DMS53 treated with DMSO at 0.1 percent for 48 hours (cell line): Measurements from ENCODE around the gene C10orf95.

ENCODE experiments used
- DNase-seq: peaks from one replicate; lab custom pipeline; 2025; ENCODE audit not compliant: unreplicated experiment; lab: John Stamatoyannopoulos, UW

C10orf95 gene

DNA sequence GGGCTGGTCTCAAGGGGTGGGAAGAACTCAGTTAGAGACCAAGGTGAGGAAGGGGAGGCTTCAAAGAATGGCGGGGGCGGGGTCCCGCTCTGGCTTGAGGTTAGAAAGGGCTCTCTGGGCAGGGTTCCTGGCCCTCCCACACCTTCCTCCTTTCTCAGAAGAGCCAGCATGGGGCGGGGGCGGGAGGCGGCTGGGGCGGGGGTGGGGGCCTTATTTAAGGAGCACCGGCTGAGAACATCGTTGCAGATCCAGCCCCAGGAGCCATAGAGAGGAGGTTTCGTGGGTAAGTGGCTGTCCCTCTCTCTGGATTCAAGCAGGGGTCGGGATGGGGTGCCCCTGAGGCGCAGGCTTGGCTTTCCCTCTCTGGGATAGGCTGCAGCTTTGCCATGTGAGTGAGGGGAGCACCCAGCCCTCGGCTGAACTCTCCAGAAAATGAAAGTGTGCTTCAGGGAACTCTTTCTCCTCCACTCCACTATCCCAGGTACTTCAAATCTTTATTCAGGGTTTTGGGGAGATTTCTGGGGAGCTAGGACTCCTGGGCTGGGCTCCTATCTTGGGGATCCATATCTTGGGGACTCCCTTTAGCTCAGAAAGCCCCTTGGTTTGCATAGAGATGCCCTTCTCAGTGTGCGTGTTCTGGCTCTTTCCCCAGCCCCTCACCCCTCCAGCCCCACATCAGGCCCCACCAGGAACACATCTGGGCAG is 15.7 kb downstream of the C10orf95 start:
- no peak for DNase-seq

DNA sequence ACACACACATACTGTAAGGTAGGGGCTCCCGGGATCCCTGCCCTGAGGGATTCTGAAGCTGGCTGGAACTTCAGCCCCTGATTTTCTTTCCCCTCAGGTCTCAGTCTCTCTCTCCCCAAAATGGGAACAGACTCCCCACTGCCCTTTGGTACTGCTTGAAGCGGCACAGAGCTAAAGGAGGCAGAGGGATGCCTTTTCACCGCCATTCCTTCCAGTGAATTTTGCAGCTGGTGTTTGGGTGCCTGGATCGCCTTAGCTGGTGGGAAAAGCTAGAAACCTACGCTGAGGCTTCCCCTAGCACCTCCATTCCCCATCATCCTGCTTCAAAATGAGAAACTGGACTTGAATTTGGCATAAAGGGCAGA is 16.2 kb downstream of the C10orf95 start:
- DNase-seq: no peak

DNA sequence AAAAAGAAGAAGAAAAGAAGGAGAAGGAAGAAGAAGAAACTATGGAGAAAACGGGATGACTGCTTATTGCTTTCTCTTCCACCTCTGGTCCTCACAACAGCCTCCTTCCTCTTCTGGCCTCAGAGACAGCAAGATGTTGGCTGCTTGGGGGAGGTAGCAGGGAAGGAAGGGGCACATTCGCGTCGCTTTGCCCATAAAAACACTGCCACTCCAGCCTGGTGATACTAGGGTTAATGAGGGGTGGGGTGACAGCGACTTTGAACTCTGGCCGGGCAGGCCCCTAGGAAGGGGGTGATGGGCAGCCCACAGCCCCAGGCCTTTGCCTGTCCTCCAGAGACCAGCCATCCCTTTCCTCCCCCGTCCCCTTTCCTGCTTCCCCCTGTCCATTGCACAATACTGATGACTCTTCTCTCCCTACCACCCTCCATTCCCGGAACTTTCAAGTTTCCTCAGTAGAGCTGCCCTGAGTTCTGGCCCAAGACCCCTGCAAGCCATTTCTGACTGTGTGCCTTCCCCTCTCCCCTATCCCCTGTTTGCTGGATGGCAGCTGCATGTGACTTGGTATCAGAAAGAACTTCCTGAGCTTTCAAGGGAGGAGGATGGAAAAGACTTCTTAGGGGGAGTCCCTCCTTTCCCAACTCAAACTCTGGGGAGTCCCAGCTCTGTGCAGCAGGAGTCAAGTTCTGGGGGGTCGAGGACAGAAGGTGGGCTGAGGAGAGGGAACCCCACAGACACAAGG is 16.8 kb downstream of the C10orf95 start:
- no peak for DNase-seq

DNA sequence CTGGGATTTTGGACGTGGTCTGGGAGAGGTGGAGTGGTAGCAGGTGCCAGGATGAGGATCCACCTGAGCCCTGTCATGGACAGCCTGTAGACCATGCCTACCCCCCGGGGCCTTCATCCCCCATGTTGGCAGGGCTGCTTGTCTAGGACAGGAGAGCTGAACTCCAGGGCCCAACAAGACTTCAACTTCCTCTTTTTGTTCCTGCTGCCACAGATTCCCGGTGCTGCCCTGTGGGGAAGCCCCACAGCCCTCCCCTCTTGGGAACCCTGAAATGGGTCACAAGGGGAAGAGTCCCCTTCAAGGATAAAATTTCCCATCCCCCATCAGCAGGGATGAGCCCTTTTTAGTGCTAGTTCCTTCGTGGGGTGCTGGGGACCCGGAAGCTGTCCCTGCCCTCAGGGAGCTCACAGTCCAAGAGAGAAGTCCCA is 17.7 kb downstream of the C10orf95 start:
- no peak for DNase-seq

DNA sequence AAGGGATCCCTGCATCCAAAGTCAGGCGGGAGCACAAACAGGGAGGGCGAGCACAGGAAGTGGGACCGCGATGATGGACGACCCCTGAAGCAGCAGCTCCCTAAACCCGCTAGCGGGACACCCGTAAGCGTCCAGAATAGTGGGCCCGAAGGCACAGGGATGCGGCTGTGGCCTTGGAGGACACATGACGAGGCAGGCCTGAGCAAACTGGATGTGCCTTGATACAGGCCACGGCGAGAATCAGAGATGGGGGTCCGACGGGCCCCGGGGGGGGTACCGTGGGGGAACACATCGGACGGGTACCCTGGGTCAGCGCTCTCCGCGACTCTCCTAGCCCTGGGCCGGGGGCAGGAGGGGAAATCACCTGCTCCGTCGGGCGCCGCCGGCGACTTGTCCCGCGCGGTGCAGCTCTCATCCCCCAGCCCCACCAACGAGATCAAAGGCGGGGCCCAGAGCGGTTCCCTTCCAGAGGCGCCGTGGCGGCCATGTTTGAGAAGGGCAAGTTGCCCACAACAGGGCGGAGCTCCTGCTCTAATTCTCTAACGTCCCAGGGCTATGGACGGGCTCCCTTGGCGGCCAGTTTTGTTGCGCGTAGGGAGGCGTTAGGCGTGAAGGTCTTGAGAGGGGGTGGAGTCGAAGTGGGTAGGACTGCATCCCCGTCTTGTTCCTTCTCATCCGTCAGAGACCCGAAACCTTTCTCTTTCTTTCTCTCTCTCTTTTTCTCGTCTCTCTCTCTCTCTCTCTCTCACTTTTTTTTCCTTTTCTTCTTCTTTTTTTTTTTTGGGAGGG is 19.0 kb downstream of the C10orf95 start, which contains the start of gene CUEDC2:
Gene CUEDC2 (minus strand): TSS at position 413 of the 789 bp plus-strand sequence. CDS start 7,386 bp downstream, outside the sequence.
- peak; percentile 91 for DNase-seq

DNA sequence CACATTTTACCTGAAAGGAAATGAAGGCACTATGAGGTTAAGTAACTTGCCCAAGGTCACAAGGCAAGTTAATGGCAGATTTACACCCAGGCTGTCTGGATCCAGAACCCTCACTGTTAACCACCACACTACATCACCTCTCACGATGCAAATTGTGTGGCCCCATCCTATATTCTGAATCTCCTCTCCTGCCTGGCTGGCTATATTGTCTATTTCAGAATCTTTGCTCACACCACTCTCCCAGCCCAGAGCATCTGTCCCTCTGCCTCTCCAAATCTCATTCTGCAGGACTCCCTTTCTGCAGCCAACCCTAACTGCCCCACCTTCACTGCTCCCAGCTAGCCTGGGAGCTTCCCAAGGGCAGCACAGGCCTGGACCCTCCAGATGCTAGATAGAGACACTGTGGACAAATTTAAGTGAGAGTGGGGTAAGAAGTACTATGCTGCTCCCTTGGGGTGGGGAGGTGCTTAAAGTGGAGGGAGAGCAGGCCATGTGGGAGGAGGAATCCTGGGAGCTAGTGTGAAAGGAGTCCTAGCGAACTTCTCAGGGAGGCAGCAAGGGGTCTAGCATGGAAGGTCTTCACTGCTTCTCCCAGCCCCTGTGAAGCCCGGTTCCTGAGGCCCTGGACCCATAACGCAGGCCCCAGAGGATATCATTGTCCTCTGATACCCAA is 19.8 kb downstream of the C10orf95 start:
- no peak for DNase-seq

DNA sequence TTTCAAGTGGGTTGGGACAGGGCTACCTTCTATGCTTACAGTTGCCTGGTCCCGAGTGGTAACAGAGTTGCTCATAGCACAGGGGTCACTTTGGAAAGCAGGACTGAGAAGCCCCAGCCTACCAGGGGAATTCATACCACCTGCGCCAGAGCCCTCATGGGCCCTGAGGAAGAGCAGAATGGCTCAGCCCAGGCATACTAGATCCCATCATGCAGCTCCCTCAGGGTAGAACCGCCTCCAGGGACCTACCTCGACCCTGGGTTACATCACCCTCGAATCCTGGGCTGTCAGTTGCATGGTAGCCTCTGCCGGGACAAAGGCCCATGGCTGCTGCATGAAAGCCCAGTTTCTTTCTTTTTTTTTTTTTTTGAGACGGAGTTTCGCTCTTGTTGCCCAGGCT is 21.9 kb downstream of the C10orf95 start:
- no peak for DNase-seq

DNA sequence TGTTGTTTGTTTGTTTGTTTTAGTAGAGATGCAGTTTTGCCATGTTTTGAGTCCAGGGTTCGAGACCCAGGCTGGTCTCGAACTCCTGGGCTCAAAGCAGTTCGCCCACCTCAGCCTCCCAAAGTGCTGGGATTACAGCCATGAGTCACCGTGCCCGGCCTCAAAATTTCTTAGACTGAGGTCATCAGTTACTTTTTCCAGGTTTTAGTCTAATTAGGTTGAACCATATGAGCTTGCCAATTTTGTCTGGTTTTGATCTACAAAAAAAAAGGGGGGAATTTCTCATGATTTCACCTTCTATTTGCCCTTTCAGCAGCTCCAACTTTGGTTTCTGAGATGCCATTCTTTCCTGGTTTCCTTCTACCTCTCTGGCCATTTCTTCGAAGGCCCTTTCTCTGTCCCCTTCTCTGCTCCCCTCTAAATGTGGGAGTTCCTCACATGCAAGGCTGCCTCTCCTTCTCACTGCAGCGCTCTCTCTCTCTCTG is 24.5 kb downstream of the C10orf95 start:
- DNase-seq: no peak

DNA sequence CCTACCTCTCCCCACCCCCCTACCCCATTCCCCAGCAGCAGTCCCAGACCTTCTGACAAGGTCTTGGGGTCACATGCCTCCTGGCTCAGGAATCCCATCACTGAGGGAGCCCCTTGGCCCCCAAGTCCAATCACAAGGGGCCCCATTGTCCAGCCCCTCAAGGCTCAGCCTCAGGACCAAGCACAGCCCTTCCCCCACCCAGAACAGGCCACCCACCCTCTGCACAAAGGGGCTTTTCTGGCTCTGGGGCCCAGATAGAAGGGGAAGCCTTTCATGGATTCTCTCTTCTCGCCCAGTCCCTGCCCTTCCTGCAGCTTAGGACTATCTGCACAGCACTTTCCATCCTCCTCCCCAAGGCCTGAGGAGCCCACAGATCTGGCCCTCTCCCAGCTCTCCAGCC is 25.9 kb downstream of the C10orf95 start:
- DNase-seq: no peak

DNA sequence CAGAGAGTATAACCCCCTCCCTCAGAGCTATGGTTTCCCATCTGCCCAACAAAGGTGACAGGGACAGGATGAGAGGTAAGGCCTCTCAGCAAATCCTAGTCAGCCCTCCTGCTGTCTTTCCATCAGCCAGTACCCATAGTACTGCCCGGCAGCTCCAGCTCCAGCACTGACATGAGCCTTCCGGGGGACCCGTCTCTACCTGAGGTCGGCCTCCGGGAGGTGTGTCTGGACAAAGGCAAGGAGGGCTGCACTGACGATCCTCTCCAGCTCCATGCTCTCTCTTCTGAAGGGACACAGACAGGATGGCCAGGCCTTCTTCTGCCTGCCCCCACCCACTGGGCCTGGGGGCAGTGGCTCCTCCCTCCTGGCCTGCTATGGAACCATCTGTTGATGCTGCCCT is 26.4 kb downstream of the C10orf95 start:
- DNase-seq: no peak

DNA sequence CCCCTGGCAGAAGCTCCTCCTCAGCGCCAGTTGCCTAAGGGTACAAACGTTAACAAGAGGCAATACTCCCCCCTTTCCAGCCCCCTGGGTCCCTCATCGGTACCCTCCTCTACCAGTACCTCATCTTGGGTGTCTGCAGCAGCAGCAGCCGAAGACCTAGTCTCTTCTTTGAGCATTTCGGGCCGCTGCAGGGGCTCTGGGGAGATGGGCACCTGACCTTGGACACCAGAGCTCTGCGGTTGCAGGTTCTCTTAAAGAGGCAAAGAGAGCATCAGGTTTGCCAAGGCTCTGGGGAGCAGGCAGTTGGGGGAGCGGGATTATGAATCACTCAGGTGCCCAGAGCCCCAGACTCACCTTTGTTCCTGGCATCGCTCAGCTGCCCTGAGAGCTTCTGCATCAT is 27.2 kb downstream of the C10orf95 start:
- DNase-seq: no peak

DNA sequence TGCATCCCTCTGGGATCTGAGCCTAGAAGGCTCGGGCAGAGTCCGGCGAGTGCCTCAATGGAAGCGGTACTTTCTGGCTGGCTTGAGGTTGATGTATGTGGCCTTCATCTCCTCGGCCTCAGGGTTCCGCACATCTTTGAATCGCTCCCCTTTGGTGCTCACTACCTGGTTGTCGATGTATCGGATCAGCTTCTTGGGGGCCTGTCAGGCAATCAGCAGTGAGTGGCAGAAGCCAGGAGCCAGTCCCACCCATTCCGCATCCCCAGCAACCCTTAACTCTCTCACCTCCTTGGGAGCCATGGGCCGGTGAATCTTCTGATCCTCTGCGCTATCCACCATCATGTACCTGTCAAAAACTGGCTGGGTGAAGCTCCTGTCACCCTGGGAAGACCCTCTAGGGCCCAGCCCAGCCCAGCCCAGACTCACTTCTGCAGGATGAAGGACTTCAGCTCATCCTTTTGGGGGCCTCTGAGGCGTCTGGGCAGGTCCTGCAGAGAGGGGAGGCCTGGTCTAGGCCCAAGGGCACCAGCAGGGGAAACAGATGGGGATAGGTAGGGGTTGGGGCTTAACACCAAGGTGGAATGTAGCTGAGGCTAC is 27.9 kb downstream of the C10orf95 start:
- DNase-seq: no peak

DNA sequence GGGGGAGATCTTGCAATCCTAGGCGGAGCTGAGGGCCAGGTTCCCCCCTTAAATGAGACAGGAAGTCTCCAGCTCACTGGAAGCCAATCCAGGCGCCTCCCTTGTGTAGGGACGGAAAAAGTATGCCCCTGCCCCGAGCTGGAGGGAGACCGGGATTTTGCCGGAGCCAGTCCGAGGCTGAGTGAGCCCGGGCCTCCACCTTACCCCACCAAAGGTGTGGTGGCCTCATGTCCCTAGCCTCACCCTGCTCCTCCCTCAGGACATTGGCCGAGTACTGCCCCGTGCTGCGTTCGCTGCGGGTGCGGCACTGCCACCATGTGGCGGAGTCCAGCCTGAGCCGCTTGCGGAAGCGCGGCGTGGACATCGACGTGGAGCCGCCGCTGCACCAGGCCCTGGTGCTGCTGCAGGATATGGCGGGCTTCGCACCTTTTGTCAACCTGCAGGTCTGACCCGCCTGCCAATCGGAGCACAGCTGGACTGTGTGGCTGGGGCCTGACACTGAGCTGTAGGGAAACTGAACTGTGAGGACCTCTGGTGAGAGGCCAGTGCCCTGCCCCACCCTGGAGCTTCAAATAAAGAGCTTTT is 28.7 kb downstream of the C10orf95 start:
- DNase-seq: peak; percentile 78

DNA sequence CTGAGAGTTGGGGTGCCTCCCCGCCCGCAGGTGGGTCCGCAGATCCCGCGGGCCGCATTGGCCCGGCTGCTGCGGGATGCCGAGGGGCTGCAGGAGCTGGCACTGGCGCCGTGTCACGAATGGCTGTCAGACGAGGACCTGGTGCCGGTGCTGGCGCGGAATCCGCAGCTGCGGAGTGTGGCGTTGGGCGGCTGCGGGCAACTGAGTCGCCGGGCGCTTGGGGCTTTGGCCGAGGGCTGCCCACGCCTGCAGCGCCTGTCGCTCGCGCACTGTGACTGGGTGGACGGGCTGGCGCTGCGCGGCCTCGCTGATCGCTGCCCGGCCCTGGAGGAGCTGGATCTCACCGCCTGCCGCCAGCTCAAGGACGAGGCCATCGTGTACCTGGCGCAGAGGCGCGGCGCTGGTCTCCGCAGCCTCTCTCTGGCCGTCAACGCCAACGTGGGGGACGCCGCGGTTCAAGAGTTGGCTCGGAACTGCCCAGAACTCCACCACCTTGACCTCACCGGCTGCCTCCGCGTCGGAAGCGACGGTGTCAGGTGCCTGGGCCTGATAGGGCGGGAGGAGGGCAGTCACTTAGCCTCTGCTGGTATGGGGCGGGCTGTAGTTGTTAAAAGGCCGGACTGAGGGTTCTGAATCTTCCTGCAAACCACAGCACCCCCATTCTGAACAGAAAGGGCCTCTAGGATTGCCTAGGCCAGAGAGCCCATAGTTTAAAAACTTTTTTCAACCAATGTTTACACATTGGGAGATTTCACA is 29.4 kb downstream of the C10orf95 start:
- peak; percentile 56 for DNase-seq

DNA sequence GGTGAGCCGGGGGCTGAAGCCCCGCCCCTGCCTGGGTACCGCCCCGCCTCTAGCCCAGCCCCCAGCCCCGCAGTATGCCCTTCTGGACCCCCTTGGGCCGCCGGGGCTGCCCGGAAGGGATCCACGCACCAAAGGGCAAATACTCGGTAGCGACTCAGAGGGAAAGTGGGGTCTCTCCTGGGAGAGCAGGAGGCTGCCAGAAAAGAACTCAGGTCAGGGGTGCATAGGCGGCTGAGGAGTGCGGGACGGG is 29.9 kb downstream of the C10orf95 start:
- no peak for DNase-seq

DNA sequence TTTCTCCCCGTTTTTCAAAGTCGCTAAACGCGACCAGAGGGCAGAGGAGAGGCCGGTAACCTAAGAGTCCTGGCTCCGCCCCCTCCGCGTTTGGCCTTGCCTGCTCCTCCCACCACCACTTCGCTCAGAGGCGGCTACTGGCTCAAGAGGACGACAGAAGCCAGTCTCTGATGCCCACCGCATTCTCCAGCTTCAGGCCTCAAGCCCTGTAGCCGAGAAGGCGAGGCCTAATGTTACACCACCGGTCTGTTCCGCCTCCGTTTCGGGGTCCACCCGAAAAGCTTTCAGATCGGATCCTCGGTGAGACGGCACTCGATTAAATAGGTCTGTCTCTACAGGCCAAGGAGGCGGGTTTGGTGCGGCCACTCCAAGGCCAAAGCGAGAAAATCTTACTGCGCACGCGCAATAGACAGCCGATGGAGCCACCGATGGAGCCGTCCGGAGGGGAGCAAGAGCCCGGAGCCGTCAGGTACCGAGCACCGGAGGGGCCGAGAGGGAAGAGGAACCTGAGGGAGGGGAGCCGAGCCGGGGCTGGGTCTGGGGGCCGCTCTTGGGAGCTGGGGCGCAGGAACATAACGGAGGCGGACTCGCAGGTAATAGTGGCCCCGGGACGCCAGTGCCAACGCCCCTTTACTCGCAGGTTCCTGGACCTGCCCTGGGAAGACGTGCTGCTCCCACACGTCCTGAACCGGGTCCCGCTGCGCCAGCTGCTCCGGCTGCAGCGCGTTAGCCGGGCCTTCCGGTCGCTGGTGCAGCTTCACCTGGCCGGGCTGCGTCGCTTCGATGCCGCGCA is 30.4 kb downstream of the C10orf95 start, which contains the start of gene FBXL15:
Gene FBXL15 (plus strand): TSS at position 123 of the 793 bp plus-strand sequence. CDS start 294 bp downstream, at position 417.
- peak; percentile 96 for DNase-seq

DNA sequence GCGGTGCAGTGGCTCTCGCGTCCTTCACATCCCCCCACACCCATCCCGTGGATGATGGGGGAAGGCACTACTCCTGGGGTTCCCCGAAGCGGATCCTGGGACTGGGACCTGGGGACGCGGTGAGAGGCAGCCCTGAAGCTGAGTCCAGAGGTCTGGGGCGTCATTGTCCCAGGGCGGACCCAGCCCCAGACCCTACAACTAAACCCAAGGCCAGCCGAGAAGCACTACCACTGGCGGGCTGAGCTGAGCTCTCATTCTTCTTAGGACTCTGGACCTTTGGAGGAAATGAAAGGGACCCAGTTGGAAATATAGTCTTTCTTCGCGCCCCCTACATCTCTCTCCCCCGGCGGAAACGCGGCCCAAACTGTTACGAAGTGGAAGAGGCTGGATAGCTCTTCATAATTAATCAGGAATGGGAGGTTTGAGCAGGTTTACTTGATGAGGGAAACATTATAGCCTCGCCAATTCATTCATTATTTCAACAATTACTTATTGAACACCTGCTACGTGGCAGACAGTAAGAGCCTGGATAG is 31.1 kb downstream of the C10orf95 start:
- no peak for DNase-seq

DNA sequence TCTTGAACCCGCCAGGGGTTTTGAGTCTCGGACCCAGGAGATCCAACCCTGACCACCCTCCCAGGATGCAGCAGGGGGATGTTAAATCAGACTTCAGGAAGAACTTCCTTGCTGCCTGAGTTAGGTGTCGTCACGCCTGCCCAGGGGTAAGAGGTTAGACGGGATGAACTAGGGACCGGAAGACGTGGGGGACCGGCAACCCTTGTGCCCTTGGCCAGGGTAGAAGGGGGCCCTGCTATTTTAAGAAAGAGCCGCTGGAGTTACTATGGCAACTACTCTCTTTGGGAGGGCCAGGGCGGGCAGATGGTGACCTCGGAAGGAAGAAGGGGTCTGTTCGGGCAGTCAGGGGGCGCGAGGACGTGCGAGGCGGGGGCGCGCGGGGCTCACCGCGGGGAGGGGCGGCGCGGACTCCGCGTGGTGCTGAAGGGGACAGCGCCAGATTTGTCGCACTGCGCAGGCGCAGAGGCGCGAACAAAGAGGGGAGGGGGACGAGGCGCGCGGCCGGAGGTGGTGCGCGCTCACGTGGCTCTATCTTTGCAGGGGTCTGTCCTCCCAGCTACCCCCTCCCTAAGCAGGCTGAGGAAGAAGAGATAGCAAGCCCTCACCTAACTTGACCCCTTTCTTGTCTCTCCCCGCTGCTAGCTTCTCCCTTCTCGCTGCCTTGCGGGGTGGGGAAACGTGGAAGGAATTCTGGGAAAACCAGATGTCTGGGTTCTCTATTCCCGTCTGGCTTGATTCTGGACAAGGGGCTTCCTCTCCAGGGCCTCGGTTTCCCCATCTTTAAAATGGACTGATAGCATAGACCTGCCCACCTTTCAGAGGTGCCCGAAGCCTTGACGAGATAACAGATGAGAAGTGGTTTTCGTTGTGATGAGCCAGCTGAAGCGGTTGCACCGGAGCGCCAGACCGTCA is 31.8 kb downstream of the C10orf95 start:
- DNase-seq: peak; percentile 71
